Measurements from ENCODE around the gene TEAD1.
A peak's percentile ranks its signal among the peaks of the same experiment; 100 is the strongest.

Gene TEAD1

GRCh38 chr11:12845163-12845562 is 170.9 kb downstream of the TEAD1 start:
- TF ChIP-seq ZFX (IDR thresholded peaks at IDR 0.05), result no peak
- TF ChIP-seq, protein P1, sequence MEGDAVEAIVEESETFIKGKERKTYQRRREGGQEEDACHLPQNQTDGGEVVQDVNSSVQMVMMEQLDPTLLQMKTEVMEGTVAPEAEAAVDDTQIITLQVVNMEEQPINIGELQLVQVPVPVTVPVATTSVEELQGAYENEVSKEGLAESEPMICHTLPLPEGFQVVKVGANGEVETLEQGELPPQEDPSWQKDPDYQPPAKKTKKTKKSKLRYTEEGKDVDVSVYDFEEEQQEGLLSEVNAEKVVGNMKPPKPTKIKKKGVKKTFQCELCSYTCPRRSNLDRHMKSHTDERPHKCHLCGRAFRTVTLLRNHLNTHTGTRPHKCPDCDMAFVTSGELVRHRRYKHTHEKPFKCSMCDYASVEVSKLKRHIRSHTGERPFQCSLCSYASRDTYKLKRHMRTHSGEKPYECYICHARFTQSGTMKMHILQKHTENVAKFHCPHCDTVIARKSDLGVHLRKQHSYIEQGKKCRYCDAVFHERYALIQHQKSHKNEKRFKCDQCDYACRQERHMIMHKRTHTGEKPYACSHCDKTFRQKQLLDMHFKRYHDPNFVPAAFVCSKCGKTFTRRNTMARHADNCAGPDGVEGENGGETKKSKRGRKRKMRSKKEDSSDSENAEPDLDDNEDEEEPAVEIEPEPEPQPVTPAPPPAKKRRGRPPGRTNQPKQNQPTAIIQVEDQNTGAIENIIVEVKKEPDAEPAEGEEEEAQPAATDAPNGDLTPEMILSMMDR (conservative IDR thresholded peaks at IDR 0.05), result no peak
- no peak overlapping the region for H3K27ac ChIP-seq

- no peak overlapping the region for H3K27ac ChIP-seq
- TF ChIP-seq ZFX (IDR thresholded peaks at IDR 0.05), result no peak
- TF ChIP-seq, protein P1 (conservative IDR thresholded peaks at IDR 0.05), result no peak
Measured at GRCh38 chr11:12845739-12846358, 171.6 kb downstream of the TEAD1 start.

- no peak for TF ChIP-seq ZFX (IDR thresholded peaks at IDR 0.05)
- TF ChIP-seq, protein P1 (conservative IDR thresholded peaks at IDR 0.05), result no peak
- no peak overlapping the region for H3K27ac ChIP-seq
Measured at GRCh38 chr11:12846786-12847615, 172.8 kb downstream of the TEAD1 start.

DNA sequence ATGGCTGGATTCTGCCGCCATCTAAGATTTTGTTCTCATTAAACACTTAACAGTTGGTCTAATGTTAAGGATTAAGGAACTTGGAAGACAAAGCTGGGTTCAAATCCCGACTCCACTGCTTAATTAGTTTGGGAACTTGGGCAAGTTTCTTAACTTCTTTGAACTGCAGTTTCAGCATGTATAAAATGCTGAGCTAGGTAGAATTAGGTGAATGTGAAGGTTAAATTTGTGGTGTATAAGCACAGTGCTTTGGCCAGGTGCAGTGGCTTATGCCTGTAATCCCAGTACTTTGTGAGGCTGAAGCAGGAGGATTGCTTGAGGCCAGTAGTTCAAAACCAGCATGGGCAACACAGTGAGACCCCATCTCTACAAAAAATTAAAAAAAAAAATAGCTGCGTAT is 174.2 kb downstream of the TEAD1 start:
- TF ChIP-seq, protein P1 (conservative IDR thresholded peaks at IDR 0.05), result no peak
- no peak for TF ChIP-seq ZFX (IDR thresholded peaks at IDR 0.05)
- H3K27ac ChIP-seq, result no peak overlapping the region

DNA sequence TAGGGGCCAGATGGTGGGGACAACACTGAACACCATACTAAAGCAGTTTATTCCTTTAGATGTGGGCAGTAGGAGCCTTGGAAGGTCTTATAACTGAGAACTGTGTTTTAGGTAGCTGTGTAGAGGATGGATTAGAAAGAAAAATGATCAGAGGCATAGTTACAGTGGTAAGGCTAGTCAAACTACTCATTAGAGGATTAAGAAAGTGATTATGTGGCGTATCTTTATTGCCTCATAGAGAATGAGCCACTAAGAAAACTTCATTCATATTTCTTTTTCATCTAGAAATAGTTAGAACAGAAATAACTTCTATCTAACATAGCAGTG is 179.1 kb downstream of the TEAD1 start:
- H3K27ac ChIP-seq, result peak overlapping the region; percentile 39; the same call in 1 of the 2 replicates
- TF ChIP-seq, protein P1 (conservative IDR thresholded peaks at IDR 0.05), result no peak
- no peak for TF ChIP-seq ZFX (IDR thresholded peaks at IDR 0.05)

DNA sequence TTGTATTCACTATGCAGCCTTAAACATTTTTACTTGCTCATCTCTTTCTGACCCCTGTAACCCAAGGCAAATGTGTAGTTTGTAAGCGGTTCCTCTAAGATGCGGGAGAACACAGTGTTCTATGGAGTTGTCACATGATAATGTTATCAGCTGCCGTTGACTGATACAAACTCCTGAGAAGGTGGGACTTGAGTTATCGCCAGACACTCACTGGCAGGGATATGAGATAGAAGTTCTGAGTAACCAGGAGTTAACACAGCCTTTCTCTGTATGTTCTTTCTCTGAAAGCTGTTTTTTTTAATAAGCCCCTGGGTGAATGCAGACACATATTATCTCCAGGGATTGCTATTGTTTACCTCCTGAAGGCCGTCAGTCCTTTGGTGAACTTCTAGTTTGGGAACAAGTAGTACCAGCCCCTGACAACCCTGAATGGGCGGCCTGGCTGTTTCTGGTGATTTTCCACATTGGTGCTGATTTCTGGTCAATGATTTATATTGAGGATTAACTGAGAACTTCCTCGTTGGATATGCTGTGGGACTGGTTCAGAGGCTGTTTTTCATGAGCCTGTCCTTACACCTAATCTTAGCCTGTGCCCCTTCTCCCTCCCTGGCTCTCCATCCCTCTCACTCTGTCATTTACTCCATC is 179.6 kb downstream of the TEAD1 start:
- no peak for TF ChIP-seq ZFX (IDR thresholded peaks at IDR 0.05)
- H3K27ac ChIP-seq, result peak overlapping the region; percentile 53

DNA sequence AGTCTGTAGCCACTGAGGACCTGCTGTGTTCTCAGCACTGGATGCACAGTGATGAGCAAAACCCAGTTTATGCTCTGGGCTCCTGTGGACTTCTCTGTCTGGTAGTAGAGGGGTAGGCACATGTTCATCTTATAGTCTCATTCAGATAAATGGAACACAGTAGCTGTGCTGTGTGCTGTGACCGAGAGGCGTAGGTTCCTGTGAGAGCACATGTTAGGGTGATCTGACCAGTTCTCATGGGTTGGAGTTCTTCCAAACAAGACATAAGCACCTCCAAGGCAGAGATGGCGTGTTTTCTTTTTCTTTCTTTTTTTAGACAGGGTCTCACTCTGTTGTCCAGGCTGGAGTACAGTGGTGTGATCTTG is 180.1 kb downstream of the TEAD1 start:
- no peak for TF ChIP-seq ZFX (IDR thresholded peaks at IDR 0.05)
- TF ChIP-seq, protein P1 (conservative IDR thresholded peaks at IDR 0.05), result no peak
- H3K27ac ChIP-seq, result peak overlapping the region; percentile 53
